GM12891 (cell line): ENCODE data around the gene IQCB1.

ENCODE experiments used
- PAX5 ChIP-seq: IDR thresholded peaks from 2 replicates; pipeline ENCODE4 v1.6.1; 2011; ENCODE audit warnings: low read length, moderate library complexity, mild to moderate bottlenecking; ENCODE audit not compliant: insufficient read depth, severe bottlenecking
- POLR2A ChIP-seq: IDR thresholded peaks from 2 replicates; pipeline ENCODE4 v1.6.1; 2011; ENCODE audit warnings: low read depth, low read length, control low read depth
- POLR2AphosphoS5 ChIP-seq: IDR thresholded peaks from 2 replicates; pipeline ENCODE4 v1.6.1; 2011; ENCODE audit warnings: low read depth, low read length, control low read depth
- POU2F2 ChIP-seq: IDR thresholded peaks from 2 replicates; pipeline ENCODE4 v1.6.1; 2011; ENCODE audit warnings: low read depth, mild to moderate bottlenecking, control low read depth, low read length, moderate library complexity
- TAF1 ChIP-seq: IDR thresholded peaks from 2 replicates; pipeline ENCODE4 v1.6.1; 2011; ENCODE audit warnings: low read depth, low read length, control low read depth

DNA sequence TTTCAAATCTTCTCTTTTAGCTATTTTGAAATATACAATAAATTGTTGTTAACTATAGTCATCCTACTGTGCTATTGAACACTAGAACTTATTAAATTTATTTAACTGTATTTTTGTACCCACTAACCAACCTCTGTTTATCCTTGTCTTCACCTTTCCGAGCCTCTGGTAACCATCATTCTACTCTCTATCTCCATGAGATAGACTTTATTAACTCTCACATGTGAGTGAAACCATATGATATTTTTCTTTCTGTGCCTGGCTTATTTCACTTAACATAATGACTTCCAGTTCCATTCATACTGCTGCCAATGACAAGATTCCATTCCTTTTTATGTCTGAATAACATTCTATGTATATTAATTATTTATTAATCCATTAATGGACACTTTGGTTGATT, 43.6 kb upstream of the IQCB1 start:
- TF ChIP-seq POU2F2 (no peak), PAX5 (no peak), POLR2A (no peak), TAF1 (no peak), POLR2AphosphoS5 (no peak)
